ENCODE results near the gene SLC17A5.
"Not testable (repeated sequence)": the region's sequence is repeated elsewhere in the genome, so short reads cannot be mapped to it uniquely, and the experiment has no call there.

The SLC17A5 gene

GRCh38 chr6:73665686-73666319, 12.0 kb upstream of the SLC17A5 start:
- DNase-seq = no peak

GRCh38 chr6:73664701-73665100, 10.9 kb upstream of the SLC17A5 start:
- DNase-seq = no peak

GRCh38 chr6:73657201-73657600, 3.4 kb upstream of the SLC17A5 start:
- no peak for DNase-seq

GRCh38 chr6:73656531-73657145, 2.8 kb upstream of the SLC17A5 start:
- DNase-seq = no peak

- no peak for DNase-seq
These were observed 1.6 kb upstream of the SLC17A5 start for GRCh38 chr6:73655341-73655917.

- no peak for DNase-seq
These were observed 888 bp downstream of the SLC17A5 start for GRCh38 chr6:73652637-73653570.

GRCh38 chr6:73649783-73650182, 4.0 kb downstream of the SLC17A5 start:
- DNase-seq = no peak

- DNase-seq = no peak
These were observed 5.6 kb downstream of the SLC17A5 start for GRCh38 chr6:73648166-73648565.

- no peak for DNase-seq
These were observed 8.7 kb downstream of the SLC17A5 start for GRCh38 chr6:73644941-73645591.

- no peak for DNase-seq
These were observed 9.8 kb downstream of the SLC17A5 start for GRCh38 chr6:73644030-73644429.

- no peak for DNase-seq
These were observed 11.3 kb downstream of the SLC17A5 start for GRCh38 chr6:73642530-73642929.

- DNase-seq = no peak
These were observed 13.5 kb downstream of the SLC17A5 start for GRCh38 chr6:73640179-73640750.

GRCh38 chr6:73639040-73639439, 14.8 kb downstream of the SLC17A5 start:
- DNase-seq = no peak

GRCh38 chr6:73637404-73637803, 16.4 kb downstream of the SLC17A5 start:
- no peak for DNase-seq

GRCh38 chr6:73636048-73636447, 17.7 kb downstream of the SLC17A5 start:
- no peak for DNase-seq

- DNase-seq = no peak
These were observed 21.4 kb downstream of the SLC17A5 start for GRCh38 chr6:73632346-73632745.

GRCh38 chr6:73631849-73632248, 21.9 kb downstream of the SLC17A5 start:
- DNase-seq = no peak

- DNase-seq = no peak
These were observed 23.4 kb downstream of the SLC17A5 start for GRCh38 chr6:73630401-73630800.

GRCh38 chr6:73624896-73625295, 28.9 kb downstream of the SLC17A5 start:
- no peak for DNase-seq

GRCh38 chr6:73623480-73623879, 30.3 kb downstream of the SLC17A5 start:
- not testable (repeated sequence) for DNase-seq

GRCh38 chr6:73618082-73618481, 35.7 kb downstream of the SLC17A5 start:
- not testable (repeated sequence) for DNase-seq

GRCh38 chr6:73614802-73615201, 39.0 kb downstream of the SLC17A5 start:
- DNase-seq = no peak
